DOHH2 (cell line): ENCODE data around the gene ACIN1.

Source experiments
- CTCF ChIP-seq: fragments of 200-600 bp; sonication (generic); IDR thresholded peaks from one replicate; pipeline ENCODE4 v1.5.1; 2014; ENCODE audit warnings: antibody characterized with exemption, mild to moderate bottlenecking, low read depth, low read length; ENCODE audit not compliant: poor library complexity, severe bottlenecking
- EZH2phosphoT487 ChIP-seq: fragments of 200-600 bp; sonication (generic); IDR thresholded peaks from 2 replicates; pipeline ENCODE4 v1.6.1; 2017; ENCODE audit warnings: borderline replicate concordance, mild to moderate bottlenecking, antibody characterized with exemption, low read length, moderate library complexity, mixed read lengths

GRCh38 chr14:23143911-23144310, 49.0 kb upstream of the ACIN1 start:
- TF ChIP-seq EZH2phosphoT487 = no peak
- TF ChIP-seq CTCF = no peak
